Suprapubic skin (tissue), 4 donors: ENCODE data around the gene LGR4. TPM values are rescaled to one million over a fixed set of nuclear protein-coding genes. Genes with fewer than 3 reads are reported as not detected.
A peak's percentile ranks its signal among the peaks of the same experiment; 100 is the strongest.
"Not testable (repeated sequence)": the region's sequence is repeated elsewhere in the genome, so short reads cannot be mapped to it uniquely, and the experiment has no call there.

Experiments used
- DNase-seq, 2 donors: peaks; one replicate each; pipeline ENCODE4 v3.0.0-alpha.2; 2019; ENCODE audit warnings: low spot score in 2 of 2
- H3K27ac ChIP-seq: fragments of 200-600 bp; sonication (generic); one replicate; pipeline ENCODE4 v1.5.1; 2019
- H3K27me3 ChIP-seq: fragments of 200-600 bp; sonication (generic); one replicate; pipeline ENCODE4 v1.5.1; 2019
- H3K36me3 ChIP-seq: fragments of 200-600 bp; sonication (generic); one replicate; pipeline ENCODE4 v1.5.1; 2019
- H3K4me1 ChIP-seq: fragments of 200-600 bp; sonication (generic); one replicate; pipeline ENCODE4 v1.5.1; 2019
- H3K4me3 ChIP-seq: fragments of 200-600 bp; sonication (generic); one replicate; pipeline ENCODE4 v1.5.1; 2019; ENCODE audit warnings: mild to moderate bottlenecking
- H3K9me3 ChIP-seq: fragments of 200-600 bp; sonication (generic); one replicate; pipeline ENCODE4 v1.5.1; 2019
- EP300 ChIP-seq: sonication (generic); formaldehyde crosslinking; IDR thresholded peaks from one replicate; pipeline ENCODE4 v1.6.1; 2017; ENCODE audit warnings: antibody characterized with exemption
- POLR2A ChIP-seq, 2 donors: fragments of 450-650 bp; IDR thresholded peaks; one replicate each; pipeline ENCODE4 v1.6.1; 2017; ENCODE audit warnings: antibody characterized with exemption in 2 of 2, mild to moderate bottlenecking in 2 of 2, moderate library complexity in 2 of 2
- POLR2AphosphoS5 ChIP-seq, 3 donors: sonication (generic); formaldehyde crosslinking; IDR thresholded peaks; one replicate each; pipeline ENCODE4 v1.6.1; 2017; ENCODE audit warnings: antibody characterized with exemption in 3 of 3
- WGBS: methylation state at CpG from one replicate; pipeline ENCODE4 v1.1.5; 2018; 5-methylcytosine and 5-hydroxymethylcytosine counted together
- total RNA-seq, 4 donors: library from RNA; depleted of rRNA; stranded (reverse); fragments of >200 nt; gene quantifications; one replicate each; pipeline ENCODE4 v1.1.0, GENCODE V29; 2016
- TF ChIP-seq, protein P1 (sequence below), 2 donors: fragments of 200-600 bp in 1 of 2; fragments of 450-650 bp in 1 of 2; sonication (generic) in 1 of 2; IDR thresholded peaks; one replicate each; pipeline ENCODE4 v1.5.1; 2016 to 2019; ENCODE audit warnings: antibody characterized with exemption in 2 of 2, mild to moderate bottlenecking in 1 of 2, moderate library complexity in 1 of 2

The LGR4 gene, protein sequence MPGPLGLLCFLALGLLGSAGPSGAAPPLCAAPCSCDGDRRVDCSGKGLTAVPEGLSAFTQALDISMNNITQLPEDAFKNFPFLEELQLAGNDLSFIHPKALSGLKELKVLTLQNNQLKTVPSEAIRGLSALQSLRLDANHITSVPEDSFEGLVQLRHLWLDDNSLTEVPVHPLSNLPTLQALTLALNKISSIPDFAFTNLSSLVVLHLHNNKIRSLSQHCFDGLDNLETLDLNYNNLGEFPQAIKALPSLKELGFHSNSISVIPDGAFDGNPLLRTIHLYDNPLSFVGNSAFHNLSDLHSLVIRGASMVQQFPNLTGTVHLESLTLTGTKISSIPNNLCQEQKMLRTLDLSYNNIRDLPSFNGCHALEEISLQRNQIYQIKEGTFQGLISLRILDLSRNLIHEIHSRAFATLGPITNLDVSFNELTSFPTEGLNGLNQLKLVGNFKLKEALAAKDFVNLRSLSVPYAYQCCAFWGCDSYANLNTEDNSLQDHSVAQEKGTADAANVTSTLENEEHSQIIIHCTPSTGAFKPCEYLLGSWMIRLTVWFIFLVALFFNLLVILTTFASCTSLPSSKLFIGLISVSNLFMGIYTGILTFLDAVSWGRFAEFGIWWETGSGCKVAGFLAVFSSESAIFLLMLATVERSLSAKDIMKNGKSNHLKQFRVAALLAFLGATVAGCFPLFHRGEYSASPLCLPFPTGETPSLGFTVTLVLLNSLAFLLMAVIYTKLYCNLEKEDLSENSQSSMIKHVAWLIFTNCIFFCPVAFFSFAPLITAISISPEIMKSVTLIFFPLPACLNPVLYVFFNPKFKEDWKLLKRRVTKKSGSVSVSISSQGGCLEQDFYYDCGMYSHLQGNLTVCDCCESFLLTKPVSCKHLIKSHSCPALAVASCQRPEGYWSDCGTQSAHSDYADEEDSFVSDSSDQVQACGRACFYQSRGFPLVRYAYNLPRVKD
- 100 to 1,000 TPM in 1 of 4 donors, 10 to 100 TPM in 3; 54.7 to 143 (median 66.4) TPM for total RNA-seq

DNA sequence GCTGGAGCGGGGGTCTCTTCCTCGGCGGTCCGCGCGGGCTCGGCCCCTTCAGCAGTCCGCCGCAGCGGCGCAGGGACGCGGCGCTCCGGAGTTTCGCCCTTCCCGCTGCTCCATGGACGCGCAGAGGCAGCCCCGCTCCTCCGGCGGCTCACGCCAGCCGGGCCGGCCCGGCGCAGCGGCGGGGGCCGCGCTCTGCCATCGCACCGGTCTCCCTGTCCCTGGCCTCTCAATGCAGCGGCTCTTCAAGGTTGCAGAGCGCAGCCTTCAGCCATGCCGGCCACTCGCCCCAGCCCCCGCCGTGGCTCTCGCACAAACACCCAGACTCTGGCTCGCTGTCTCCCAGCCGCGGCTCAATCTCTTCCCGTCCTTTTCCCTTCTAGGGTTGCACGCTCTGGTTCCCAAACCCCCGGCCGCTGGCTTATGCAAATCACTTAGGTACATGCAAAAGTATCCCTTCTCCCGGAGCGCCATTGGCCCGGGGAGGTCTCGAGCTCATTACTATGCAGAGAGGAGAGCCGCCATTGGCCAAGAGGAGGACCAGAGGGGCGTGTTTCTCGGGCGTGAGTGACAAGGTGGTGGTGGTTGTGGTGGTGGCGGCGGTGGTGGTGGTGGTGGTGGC, at the start of gene LGR4:
LGR4 (minus strand) TSS at position 393 of the 619 bp plus-strand sequence. CDS start 488 bp downstream, outside the sequence.
- H3K9me3 ChIP-seq, result no peaks in the 10 kb centered on the region
- peak within 1 kb of the TSS; percentile 97 for H3K27ac ChIP-seq
- H3K4me1 ChIP-seq, result peaks cover 41% of the 10 kb centered on the region
- H3K4me3 ChIP-seq, result peak within 1 kb of the TSS; percentile 98
- TF ChIP-seq, protein P1, sequence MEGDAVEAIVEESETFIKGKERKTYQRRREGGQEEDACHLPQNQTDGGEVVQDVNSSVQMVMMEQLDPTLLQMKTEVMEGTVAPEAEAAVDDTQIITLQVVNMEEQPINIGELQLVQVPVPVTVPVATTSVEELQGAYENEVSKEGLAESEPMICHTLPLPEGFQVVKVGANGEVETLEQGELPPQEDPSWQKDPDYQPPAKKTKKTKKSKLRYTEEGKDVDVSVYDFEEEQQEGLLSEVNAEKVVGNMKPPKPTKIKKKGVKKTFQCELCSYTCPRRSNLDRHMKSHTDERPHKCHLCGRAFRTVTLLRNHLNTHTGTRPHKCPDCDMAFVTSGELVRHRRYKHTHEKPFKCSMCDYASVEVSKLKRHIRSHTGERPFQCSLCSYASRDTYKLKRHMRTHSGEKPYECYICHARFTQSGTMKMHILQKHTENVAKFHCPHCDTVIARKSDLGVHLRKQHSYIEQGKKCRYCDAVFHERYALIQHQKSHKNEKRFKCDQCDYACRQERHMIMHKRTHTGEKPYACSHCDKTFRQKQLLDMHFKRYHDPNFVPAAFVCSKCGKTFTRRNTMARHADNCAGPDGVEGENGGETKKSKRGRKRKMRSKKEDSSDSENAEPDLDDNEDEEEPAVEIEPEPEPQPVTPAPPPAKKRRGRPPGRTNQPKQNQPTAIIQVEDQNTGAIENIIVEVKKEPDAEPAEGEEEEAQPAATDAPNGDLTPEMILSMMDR (IDR thresholded peaks at IDR 0.05), result no peak
- TF ChIP-seq EP300, result no peak
- TF ChIP-seq POLR2AphosphoS5 (IDR thresholded peaks at IDR 0.05), result peak in 1 of 3 donors; percentile 56
- peak in 1 of 2 donors; percentile 51 for TF ChIP-seq POLR2A (IDR thresholded peaks at IDR 0.05)
- H3K36me3 ChIP-seq, result no peaks in the 10 kb centered on the region
- under 1% methylated on average over 38 of the region's 57 CpGs for WGBS
- no peaks in the 10 kb centered on the region for H3K27me3 ChIP-seq
- peak; percentile 96 to 98 for DNase-seq

DNA sequence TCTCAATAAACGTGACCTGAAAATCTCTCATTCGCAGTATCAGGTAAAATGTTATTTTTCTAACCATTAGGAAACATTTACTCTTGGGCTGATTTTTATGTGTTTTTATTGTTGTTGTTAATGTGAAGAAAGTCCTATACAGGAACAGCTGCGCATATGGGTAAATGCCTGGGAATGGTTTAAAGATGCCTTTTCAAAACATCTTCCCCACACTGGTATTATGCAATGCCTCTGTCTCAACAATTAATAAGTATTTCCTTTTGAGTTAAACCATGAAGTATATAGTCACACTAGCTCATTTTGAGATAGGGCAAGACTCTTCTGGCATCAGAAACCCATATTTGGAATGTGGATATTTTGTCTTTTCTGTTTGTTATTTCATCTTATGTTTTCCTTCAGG, 47.6 kb upstream of the LGR4 start:
- Histone ChIP-seq H3K9me3 (no peaks in the 10 kb centered on the region), H3K27ac (no peak overlapping the region), H3K4me1 (peaks cover under 1% of the 10 kb centered on the region), H3K4me3 (no peak overlapping the region), H3K27me3 (no peaks in the 10 kb centered on the region), H3K36me3 (no peaks in the 10 kb centered on the region)
- TF ChIP-seq POLR2A (IDR thresholded peaks at IDR 0.05) (no peak), POLR2AphosphoS5 (IDR thresholded peaks at IDR 0.05) (no peak), EP300 (no peak)
- TF ChIP-seq, protein P1 (IDR thresholded peaks at IDR 0.05), result no peak
- WGBS, result 86% methylated on average over 3 of the region's 3 CpGs
- no peak for DNase-seq

DNA sequence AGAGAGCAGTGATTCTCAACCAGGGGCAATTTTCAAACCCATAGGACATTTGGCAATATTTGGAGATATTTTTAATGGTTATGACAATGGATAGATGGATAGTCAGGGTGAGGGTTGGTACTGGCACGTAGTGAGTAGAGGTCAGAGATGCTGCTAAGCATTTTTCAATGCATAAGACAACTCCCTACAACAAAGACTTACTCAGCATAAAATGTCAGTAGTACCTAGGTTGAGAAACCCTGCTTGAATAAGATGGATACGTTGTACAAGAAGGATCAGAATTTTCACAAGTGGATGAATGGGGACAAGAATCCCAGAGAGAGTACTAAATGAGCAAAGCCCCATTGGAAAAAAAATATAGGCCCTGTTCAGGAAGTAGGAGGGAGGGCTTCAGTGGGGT, 45.9 kb upstream of the LGR4 start:
- no peaks in the 10 kb centered on the region for H3K9me3 ChIP-seq
- H3K27me3 ChIP-seq, result no peaks in the 10 kb centered on the region
- 76% methylated on average over 2 of the region's 2 CpGs for WGBS
- DNase-seq, result no peak
- H3K4me1 ChIP-seq, result peaks cover 1% of the 10 kb centered on the region
- no peak overlapping the region for H3K4me3 ChIP-seq
- H3K27ac ChIP-seq, result no peak overlapping the region
- no peaks in the 10 kb centered on the region for H3K36me3 ChIP-seq
- no peak for TF ChIP-seq POLR2A (IDR thresholded peaks at IDR 0.05)
- no peak for TF ChIP-seq POLR2AphosphoS5 (IDR thresholded peaks at IDR 0.05)
- TF ChIP-seq, protein P1 (IDR thresholded peaks at IDR 0.05), result no peak
- no peak for TF ChIP-seq EP300

DNA sequence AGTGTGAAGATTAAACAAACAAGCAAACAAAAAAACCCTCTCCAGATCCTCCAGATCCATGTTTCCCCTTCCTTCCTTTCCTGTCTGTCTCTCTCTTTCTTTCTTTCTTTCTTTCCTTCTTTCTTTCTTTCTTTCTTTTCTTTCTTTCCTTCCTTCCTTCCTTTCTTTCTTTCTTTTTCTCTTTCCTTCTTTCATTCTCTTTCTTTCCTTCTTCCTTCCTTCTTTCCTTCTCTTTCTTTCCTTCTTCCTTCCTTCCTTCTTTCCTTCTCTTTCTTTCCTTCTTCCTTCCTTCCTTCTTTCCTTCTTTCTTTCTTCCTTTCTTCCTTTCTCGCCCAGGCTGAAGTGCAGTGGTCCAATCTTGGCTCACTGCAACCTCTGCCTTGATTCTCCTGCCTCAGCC, 44.9 kb upstream of the LGR4 start:
- H3K27me3 ChIP-seq, H3K9me3 ChIP-seq, H3K4me1 ChIP-seq, DNase-seq, H3K27ac ChIP-seq, H3K36me3 ChIP-seq, H3K4me3 ChIP-seq: not testable (repeated sequence)
- 91% methylated on average over 1 of the region's 1 CpG for WGBS

DNA sequence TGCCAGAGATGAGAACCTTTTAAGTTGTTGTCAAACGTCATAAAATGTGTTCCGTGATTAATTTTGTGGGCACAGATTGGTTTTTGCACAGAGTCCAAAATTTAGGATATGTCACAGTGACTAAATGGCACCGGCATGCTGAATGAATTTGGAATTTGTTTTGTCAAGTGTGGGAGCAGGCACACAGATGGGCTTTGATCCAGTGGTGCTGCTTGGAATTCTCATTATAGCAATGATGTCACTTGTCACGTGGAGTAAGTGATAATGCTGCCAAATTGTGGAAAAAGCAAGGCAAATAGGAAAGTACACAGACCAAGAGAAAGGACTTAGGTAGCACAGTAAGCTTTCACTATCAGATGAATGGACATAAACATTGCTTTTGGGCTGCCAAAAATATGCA, 42.0 kb upstream of the LGR4 start:
- Histone ChIP-seq H3K9me3 (no peaks in the 10 kb centered on the region), H3K4me1 (peaks cover 4% of the 10 kb centered on the region), H3K4me3 (no peak overlapping the region), H3K27ac (no peak overlapping the region), H3K27me3 (no peaks in the 10 kb centered on the region), H3K36me3 (no peaks in the 10 kb centered on the region)
- 27% methylated on average over 4 of the region's 4 CpGs for WGBS
- TF ChIP-seq POLR2A (IDR thresholded peaks at IDR 0.05), result no peak
- TF ChIP-seq, protein P1 (IDR thresholded peaks at IDR 0.05), result no peak
- TF ChIP-seq POLR2AphosphoS5 (IDR thresholded peaks at IDR 0.05), result no peak
- no peak for TF ChIP-seq EP300
- no peak for DNase-seq
